K562 (cell line): Measurements from ENCODE around the gene TBC1D2. TPM values are rescaled to one million over a fixed set of nuclear protein-coding genes. Genes with fewer than 3 reads are reported as not detected.
A peak's percentile ranks its signal among the peaks of the same experiment; 100 is the strongest.

ENCODE experiments used
- CREB1 ChIP-seq, 2 experiments: sonication (generic) in 1 of 2; formaldehyde crosslinking in 1 of 2; IDR thresholded peaks; 2 replicates each; pipeline versions ENCODE4 v1.6.1 to v1.8.0; 2012 to 2022; ENCODE audit warnings: inconsistent platforms in 1 of 2, mild to moderate bottlenecking in 1 of 2, missing genetic modification reagents in 1 of 2, moderate library complexity in 1 of 2
- KDM2B ChIP-seq: fragments of 250-450 bp; sonication (Bioruptor Pico); IDR thresholded peaks from 2 replicates; pipeline ENCODE4 v1.8.0; 2021; ENCODE audit warnings: mild to moderate bottlenecking, moderate library complexity
- MYNN ChIP-seq, 2 experiments: sonication (generic); formaldehyde crosslinking in 1 of 2; IDR thresholded peaks; 2 replicates each; pipeline versions ENCODE4 v1.5.0 to v1.6.1; 2016 to 2020; ENCODE audit warnings: antibody characterized with exemption in 1 of 2, missing genetic modification reagents in 1 of 2
- NFATC3 ChIP-seq: fragments of 450-650 bp; IDR thresholded peaks from 2 replicates; pipeline ENCODE4 v1.6.1; 2017; ENCODE audit warnings: mild to moderate bottlenecking
- NFXL1 ChIP-seq: fragments of 450-650 bp; formaldehyde crosslinking; IDR thresholded peaks from 2 replicates; pipeline ENCODE4 v1.4.0; 2021; ENCODE audit warnings: mild to moderate bottlenecking
- SPI1 ChIP-seq: IDR thresholded peaks from 2 replicates; pipeline ENCODE4 v1.6.1; 2011; ENCODE audit warnings: low read depth, low read length, control low read depth, borderline replicate concordance
- TAF15 ChIP-seq: fragments of 200-400 bp; formaldehyde crosslinking; IDR thresholded peaks from 2 replicates; pipeline ENCODE4 v1.6.1; 2017; ENCODE audit warnings: mild to moderate bottlenecking, low read depth, low read length, moderate library complexity
- TEAD1 ChIP-seq, 2 experiments: fragments of 450-650 bp in 1 of 2; sonication (generic) in 1 of 2; formaldehyde crosslinking; IDR thresholded peaks; 2 replicates each; pipeline versions ENCODE4 v1.4.0 to v1.8.0; 2020 to 2022; ENCODE audit warnings: mild to moderate bottlenecking in 2 of 2, missing genetic modification reagents in 1 of 2
- TSHZ1 ChIP-seq: fragments of 250-450 bp; sonication (Bioruptor Pico); IDR thresholded peaks from 2 replicates; pipeline ENCODE4 v1.4.0; 2020; ENCODE audit warnings: mild to moderate bottlenecking, moderate library complexity
- ZC3H11A ChIP-seq: IDR thresholded peaks from 2 replicates; pipeline ENCODE4 v1.6.1; 2012; ENCODE audit warnings: low read depth, low read length, improper control_type of control experiment
- ZNF232 ChIP-seq: sonication (generic); formaldehyde crosslinking; IDR thresholded peaks from 2 replicates; pipeline ENCODE4 v1.8.0; 2022; ENCODE audit warnings: mild to moderate bottlenecking, missing genetic modification reagents
- ZNF431 ChIP-seq: sonication (generic); formaldehyde crosslinking; IDR thresholded peaks from 2 replicates; pipeline ENCODE4 v1.8.0; 2022; ENCODE audit warnings: mild to moderate bottlenecking, missing genetic modification reagents
- ZNF583 ChIP-seq: fragments of 250-450 bp; sonication (Bioruptor Pico); IDR thresholded peaks from 2 replicates; pipeline ENCODE4 v1.4.0; 2020
- ZNF668 ChIP-seq: fragments of 250-450 bp; sonication (Bioruptor Pico); IDR thresholded peaks from 2 replicates; pipeline ENCODE4 v1.8.0; 2022; ENCODE audit warnings: mild to moderate bottlenecking, inconsistent platforms
- ZNF695 ChIP-seq: fragments of 450-650 bp; formaldehyde crosslinking; IDR thresholded peaks from 2 replicates; pipeline ENCODE4 v1.4.0; 2020; ENCODE audit warnings: mild to moderate bottlenecking, moderate library complexity
- ZNF717 ChIP-seq: fragments of 250-450 bp; sonication (Bioruptor Pico); IDR thresholded peaks from 2 replicates; pipeline ENCODE4 v1.5.0; 2021
- polyA plus RNA-seq, 8 experiments: library from polyadenylated mRNA; depleted of rRNA in 4 of 8; stranded (reverse) in 5 of 8; unstranded in 3 of 8; fragments of >200 nt; fragmentation: Nextera tagmentation in 2 of 8; fragmentation: Illumina TruSeq in 1 of 8; extraction: Ambion mirVana in 2 of 8; extraction: Trizol in 1 of 8; gene quantifications; 2 replicates each; pipeline versions ENCODE4 v1.2.1 to v1.2.3, GENCODE V29; 2011 to 2014; ENCODE audit warnings: inconsistent platforms in 1 of 8, missing spikeins in 1 of 8
- total RNA-seq, 7 experiments: library from RNA; depleted of rRNA in 6 of 7; stranded (reverse); fragments of >200 nt in 6 of 7; fragmentation: Illumina TruSeq in 2 of 7; extraction: Trizol in 2 of 7; gene quantifications; 2 replicates each; pipeline versions ENCODE4 v1.2.1 to v1.2.3, GENCODE V29; 2011 to 2021; ENCODE audit warnings: low replicate concordance in 1 of 7
- TF ChIP-seq, protein P1 (sequence below): sonication (generic); formaldehyde crosslinking; IDR thresholded peaks from 2 replicates; pipeline ENCODE4 v1.8.1; 2023; ENCODE audit warnings: mild to moderate bottlenecking, missing genetic modification reagents, moderate library complexity
- TF ChIP-seq, protein P2 (sequence below): fragments of 250-450 bp; sonication (Bioruptor Pico); IDR thresholded peaks from 2 replicates; pipeline ENCODE4 v1.4.0; 2020
- TF ChIP-seq, protein P3 (sequence below), 2 experiments: fragments of 450-650 bp in 1 of 2; IDR thresholded peaks; 2 replicates each; pipeline ENCODE4 v1.6.1; 2011 to 2017; ENCODE audit warnings: low read depth in 2 of 2, antibody characterized with exemption in 1 of 2, borderline replicate concordance in 1 of 2, low read length in 1 of 2, mild to moderate bottlenecking in 1 of 2, mixed read lengths in 1 of 2; ENCODE audit not compliant: control insufficient read depth in 1 of 2

TBC1D2 gene
- total and polyA plus RNA-seq, 9 of the 15 experiments (the other 6 are each of a cell fraction or from before 2014, with no cell fraction given), result 0.10 to 7.0 (median 2.5) TPM

DNA sequence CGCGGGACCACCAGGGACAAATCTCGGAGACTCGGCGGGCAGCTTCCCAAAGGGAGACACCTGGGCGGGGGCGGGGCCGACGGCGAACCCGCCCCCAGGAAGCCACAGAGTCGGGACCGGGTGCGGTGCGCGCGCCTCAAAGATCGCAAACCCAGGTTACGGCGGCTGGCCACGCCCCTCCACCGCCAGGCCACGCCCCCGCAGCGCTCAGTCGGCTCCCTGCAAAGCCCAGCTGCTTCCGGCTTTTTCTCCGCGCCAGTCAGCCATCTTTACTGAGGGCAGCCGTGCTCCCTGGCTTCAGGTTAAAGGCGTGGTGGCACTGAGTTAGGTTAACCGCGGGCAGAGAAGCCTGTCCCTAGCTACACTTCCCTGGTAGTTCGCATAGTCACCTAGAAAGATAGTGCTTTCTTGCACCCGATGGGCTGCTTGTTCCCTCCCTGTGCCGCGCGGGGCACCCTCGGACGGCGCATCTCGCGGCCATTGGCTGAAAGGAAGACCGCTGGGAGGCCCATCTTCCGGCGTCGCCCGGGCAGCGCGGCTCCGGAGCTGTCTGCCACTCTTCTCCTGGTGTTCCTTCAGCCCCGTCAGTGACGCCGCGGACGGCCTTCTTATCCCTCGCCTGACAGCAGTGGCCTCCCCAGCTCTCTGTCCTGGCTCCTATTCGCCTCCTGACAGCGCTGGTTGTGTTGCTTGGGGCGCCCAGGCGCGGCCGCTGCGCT is at the start of gene TBC1D2 (continued):
- TF ChIP-seq ZNF232 (CRISPR knock-in tag), result no peak
- TF ChIP-seq, protein P1, sequence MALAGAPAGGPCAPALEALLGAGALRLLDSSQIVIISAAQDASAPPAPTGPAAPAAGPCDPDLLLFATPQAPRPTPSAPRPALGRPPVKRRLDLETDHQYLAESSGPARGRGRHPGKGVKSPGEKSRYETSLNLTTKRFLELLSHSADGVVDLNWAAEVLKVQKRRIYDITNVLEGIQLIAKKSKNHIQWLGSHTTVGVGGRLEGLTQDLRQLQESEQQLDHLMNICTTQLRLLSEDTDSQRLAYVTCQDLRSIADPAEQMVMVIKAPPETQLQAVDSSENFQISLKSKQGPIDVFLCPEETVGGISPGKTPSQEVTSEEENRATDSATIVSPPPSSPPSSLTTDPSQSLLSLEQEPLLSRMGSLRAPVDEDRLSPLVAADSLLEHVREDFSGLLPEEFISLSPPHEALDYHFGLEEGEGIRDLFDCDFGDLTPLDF, result peak; percentile 76
- 0 out of 4 replicates have a peak, but pooled peaks of 1 of the 2 experiments have one; percentile 11 for TF ChIP-seq TEAD1 (CRISPR knock-in tag; IDR thresholded peaks at IDR 0.05)
- TF ChIP-seq ZNF695 (CRISPR knock-in tag), result no peak
- no peak for TF ChIP-seq KDM2B (CRISPR knock-in tag)
- TF ChIP-seq, protein P2, sequence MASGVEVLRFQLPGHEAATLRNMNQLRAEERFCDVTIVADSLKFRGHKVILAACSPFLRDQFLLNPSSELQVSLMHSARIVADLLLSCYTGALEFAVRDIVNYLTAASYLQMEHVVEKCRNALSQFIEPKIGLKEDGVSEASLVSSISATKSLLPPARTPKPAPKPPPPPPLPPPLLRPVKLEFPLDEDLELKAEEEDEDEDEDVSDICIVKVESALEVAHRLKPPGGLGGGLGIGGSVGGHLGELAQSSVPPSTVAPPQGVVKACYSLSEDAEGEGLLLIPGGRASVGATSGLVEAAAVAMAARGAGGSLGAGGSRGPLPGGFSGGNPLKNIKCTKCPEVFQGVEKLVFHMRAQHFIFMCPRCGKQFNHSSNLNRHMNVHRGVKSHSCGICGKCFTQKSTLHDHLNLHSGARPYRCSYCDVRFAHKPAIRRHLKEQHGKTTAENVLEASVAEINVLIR (CRISPR knock-in tag), result no peak; the same call in 1 of the 2 replicates
- no peak for TF ChIP-seq TAF15
- TF ChIP-seq SPI1, result no peak
- no peak for TF ChIP-seq ZNF668
- peak; percentile 78 for TF ChIP-seq MYNN (IDR thresholded peaks at IDR 0.05)
- TF ChIP-seq MYNN (CRISPR knock-in tag; IDR thresholded peaks at IDR 0.05), result no peak
- TF ChIP-seq CREB1 (IDR thresholded peaks at IDR 0.05), result no peak; the same call in 1 of the 2 replicates
- TF ChIP-seq CREB1 (CRISPR knock-in tag; IDR thresholded peaks at IDR 0.05), result peak; percentile 70
- no peak for TF ChIP-seq NFATC3
- TF ChIP-seq ZC3H11A, result no peak
- no peak for TF ChIP-seq NFXL1 (CRISPR knock-in tag)
- no peak for TF ChIP-seq ZNF431 (CRISPR knock-in tag)
- TF ChIP-seq, protein P3, sequence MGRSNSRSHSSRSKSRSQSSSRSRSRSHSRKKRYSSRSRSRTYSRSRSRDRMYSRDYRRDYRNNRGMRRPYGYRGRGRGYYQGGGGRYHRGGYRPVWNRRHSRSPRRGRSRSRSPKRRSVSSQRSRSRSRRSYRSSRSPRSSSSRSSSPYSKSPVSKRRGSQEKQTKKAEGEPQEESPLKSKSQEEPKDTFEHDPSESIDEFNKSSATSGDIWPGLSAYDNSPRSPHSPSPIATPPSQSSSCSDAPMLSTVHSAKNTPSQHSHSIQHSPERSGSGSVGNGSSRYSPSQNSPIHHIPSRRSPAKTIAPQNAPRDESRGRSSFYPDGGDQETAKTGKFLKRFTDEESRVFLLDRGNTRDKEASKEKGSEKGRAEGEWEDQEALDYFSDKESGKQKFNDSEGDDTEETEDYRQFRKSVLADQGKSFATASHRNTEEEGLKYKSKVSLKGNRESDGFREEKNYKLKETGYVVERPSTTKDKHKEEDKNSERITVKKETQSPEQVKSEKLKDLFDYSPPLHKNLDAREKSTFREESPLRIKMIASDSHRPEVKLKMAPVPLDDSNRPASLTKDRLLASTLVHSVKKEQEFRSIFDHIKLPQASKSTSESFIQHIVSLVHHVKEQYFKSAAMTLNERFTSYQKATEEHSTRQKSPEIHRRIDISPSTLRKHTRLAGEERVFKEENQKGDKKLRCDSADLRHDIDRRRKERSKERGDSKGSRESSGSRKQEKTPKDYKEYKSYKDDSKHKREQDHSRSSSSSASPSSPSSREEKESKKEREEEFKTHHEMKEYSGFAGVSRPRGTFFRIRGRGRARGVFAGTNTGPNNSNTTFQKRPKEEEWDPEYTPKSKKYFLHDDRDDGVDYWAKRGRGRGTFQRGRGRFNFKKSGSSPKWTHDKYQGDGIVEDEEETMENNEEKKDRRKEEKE (IDR thresholded peaks at IDR 0.05; ENCODE audit: borderline replicate concordance in 1 of 2, control insufficient read depth in 1 of 2, low read depth in 2 of 2, low read length in 1 of 2), result 0 out of 4 replicates have a peak, but pooled peaks of 1 of the 2 experiments have one; percentile 46
- 0 out of 2 replicates have a peak, but pooled peaks have one; percentile 51 for TF ChIP-seq ZNF583 (CRISPR knock-in tag)
- no peak for TF ChIP-seq ZNF717 (CRISPR knock-in tag)
- TF ChIP-seq TSHZ1 (CRISPR knock-in tag), result no peak
